Heart left ventricle (tissue), 13 donors: ENCODE data around the gene LAPTM5.

Experiments
- CTCF ChIP-seq, 12 donors: fragments of 200-600 bp; sonication (generic) in 4 of 12; IDR thresholded peaks; one replicate each; pipeline versions ENCODE4 v1.5.0 to v1.8.0; 2018 to 2022; ENCODE audit warnings: antibody characterized with exemption in 12 of 12, mild to moderate bottlenecking in 5 of 12
- POLR2A ChIP-seq, 2 donors: fragments of 450-650 bp; IDR thresholded peaks; one replicate each; pipeline ENCODE4 v1.6.1; 2017; ENCODE audit warnings: antibody characterized with exemption in 2 of 2, mild to moderate bottlenecking in 2 of 2, moderate library complexity in 2 of 2
- donor health status: ischemic (EF 13 %, LVEDD 7.1; RV severe dilation, severe dysfunction).
- donor health status: DM: no; HTN: yes; CAD: no.
- donor health status: DM: no; HTN: no; CAD: no.
- donor health status: ischemic (EF 25% LVEDD 6.9; RV normal size, moderate dysfunction).
- donor health status: ischemic (EF 25% LVEDD 5.7; RV mildly dilated, moderate dysfunction).
- donor health status: ischemic (EF 35%, LVEDD 5.7; RV mildly dilated, moderate dysfunction).
- donor health status: nonischemic (EF 11% LVEDD 7.7; RV severe dilation, severe dysfunction).
- donor health status: DM: yes; HTN: yes; CAD: no.
- donor health status: PGD.
- donor health status: ischemic (EF 29% LVEDD 5.4; RV normal size, mild dysfunction).
- donor health status: nonischemic (EF 23%, LVEDD 6.1; RV moderate dilation, normal function).

- TF ChIP-seq CTCF (IDR thresholded peaks at IDR 0.05) (no peak), POLR2A (IDR thresholded peaks at IDR 0.05) (no peak)
These were observed 56.3 kb downstream of the LAPTM5 start for GRCh38 chr1:30701258-30701633.
